ENCODE results near the gene FOXP2.

The FOXP2 gene

GRCh38 chr7:114718861-114719260 lies 304.2 kb downstream of the FOXP2 start:
- Mint-ChIP-seq H3K9me3 (no peaks in the 10 kb centered on the region), H3K4me1 (no peaks in the 10 kb centered on the region), H3K4me3 (no peak overlapping the region), H3K36me3 (no peaks in the 10 kb centered on the region), H3K27ac (no peak overlapping the region), H3K27me3 (no peaks in the 10 kb centered on the region)

- H3K9me3 Mint-ChIP-seq, result no peaks in the 10 kb centered on the region
- H3K36me3 Mint-ChIP-seq, result no peaks in the 10 kb centered on the region
- no peak overlapping the region for H3K4me3 Mint-ChIP-seq
- H3K27me3 Mint-ChIP-seq, result no peaks in the 10 kb centered on the region
- no peak overlapping the region for H3K27ac Mint-ChIP-seq
- H3K4me1 Mint-ChIP-seq, result no peaks in the 10 kb centered on the region
Measured at GRCh38 chr7:114720725-114721124, 306.1 kb downstream of the FOXP2 start.

GRCh38 chr7:114722562-114722961 lies 307.9 kb downstream of the FOXP2 start:
- no peak overlapping the region for H3K4me3 Mint-ChIP-seq
- no peaks in the 10 kb centered on the region for H3K4me1 Mint-ChIP-seq
- H3K27ac Mint-ChIP-seq, result no peak overlapping the region
- no peaks in the 10 kb centered on the region for H3K36me3 Mint-ChIP-seq
- H3K9me3 Mint-ChIP-seq, result no peaks in the 10 kb centered on the region
- no peaks in the 10 kb centered on the region for H3K27me3 Mint-ChIP-seq

GRCh38 chr7:114723308-114723707 lies 308.7 kb downstream of the FOXP2 start:
- Mint-ChIP-seq H3K4me3 (no peak overlapping the region), H3K27ac (no peak overlapping the region), H3K9me3 (peaks cover 2% of the 10 kb centered on the region), H3K4me1 (no peaks in the 10 kb centered on the region), H3K36me3 (no peaks in the 10 kb centered on the region), H3K27me3 (no peaks in the 10 kb centered on the region)

- Mint-ChIP-seq H3K4me1 (no peaks in the 10 kb centered on the region), H3K4me3 (no peak overlapping the region), H3K27me3 (peaks cover 2% of the 10 kb centered on the region), H3K27ac (no peak overlapping the region), H3K9me3 (no peaks in the 10 kb centered on the region), H3K36me3 (no peaks in the 10 kb centered on the region)
Measured at GRCh38 chr7:114740095-114740494, 325.5 kb downstream of the FOXP2 start.

GRCh38 chr7:114740941-114741340 lies 326.3 kb downstream of the FOXP2 start:
- Mint-ChIP-seq H3K4me1 (no peaks in the 10 kb centered on the region), H3K27ac (no peak overlapping the region), H3K4me3 (no peak overlapping the region), H3K27me3 (peaks cover 2% of the 10 kb centered on the region), H3K9me3 (no peaks in the 10 kb centered on the region), H3K36me3 (no peaks in the 10 kb centered on the region)

- Mint-ChIP-seq H3K36me3 (no peaks in the 10 kb centered on the region), H3K4me1 (no peaks in the 10 kb centered on the region), H3K4me3 (no peak overlapping the region), H3K27me3 (peaks cover 2% of the 10 kb centered on the region), H3K9me3 (no peaks in the 10 kb centered on the region), H3K27ac (no peak overlapping the region)
Measured at GRCh38 chr7:114741911-114742310, 327.3 kb downstream of the FOXP2 start.

Measured in activated naive CD4-positive, alpha-beta T cell treated with anti-CD3 and anti-CD28 coated beads, Interleukin-2, amount 50 U/mL, for 24 hours (primary cell).